Skeletal muscle cell (primary cell): ENCODE results near the gene ZNF787.

Source experiments
- DNase-seq: peaks from one replicate; pipeline ENCODE4 v3.0.0-alpha.2; 2010; ENCODE audit warnings: low read depth
- H3K4me3 ChIP-seq: 2 replicates; pipeline ENCODE4 v1.5.1; 2011; ENCODE audit warnings: low read depth, mild to moderate bottlenecking, control low read depth, low read length, moderate library complexity

ZNF787 gene

DNA sequence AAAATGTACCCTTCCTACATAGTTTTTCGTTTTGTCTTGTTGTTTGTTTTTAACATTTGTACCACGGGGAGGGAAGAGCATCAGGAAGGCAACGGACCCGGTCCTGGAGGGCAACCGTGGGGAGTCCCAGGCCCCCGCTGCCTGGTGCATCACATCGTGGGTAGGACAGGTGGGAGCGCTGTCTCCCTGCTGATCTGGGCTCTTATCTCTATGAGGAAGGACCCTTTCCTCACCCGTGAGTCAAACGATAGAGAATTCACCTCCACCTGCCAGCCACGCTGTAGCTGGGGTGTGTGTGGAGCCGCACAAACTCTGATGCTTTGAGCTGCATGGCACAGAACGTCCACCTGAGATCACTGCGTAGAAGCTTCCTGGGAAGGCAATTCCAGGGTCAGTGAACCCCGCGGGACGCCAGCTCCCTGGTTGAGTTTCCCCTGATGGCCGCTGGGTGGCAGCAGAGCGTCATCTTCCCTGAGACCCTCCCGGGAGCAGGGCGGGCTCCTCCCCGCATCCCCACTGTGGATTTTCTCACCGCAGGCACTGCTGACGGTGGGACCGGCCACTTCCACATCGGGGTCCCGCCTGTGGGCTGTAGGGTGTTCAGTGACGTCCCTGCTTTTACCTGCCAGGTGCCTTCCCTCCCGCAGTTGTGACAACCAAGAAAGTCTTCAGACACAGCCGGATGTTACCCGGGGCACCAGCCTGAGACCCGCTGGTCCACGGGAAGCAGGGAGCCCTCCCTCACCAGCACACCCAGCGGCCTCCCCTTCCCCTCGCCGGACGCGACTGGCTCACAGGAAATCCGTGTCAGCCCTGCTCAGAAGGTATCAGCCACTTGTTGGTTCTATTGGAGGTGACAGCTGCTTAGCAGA, 54.7 kb downstream of the ZNF787 start:
- H3K4me3 ChIP-seq = peak overlapping the region; percentile 34
- DNase-seq = no peak

DNA sequence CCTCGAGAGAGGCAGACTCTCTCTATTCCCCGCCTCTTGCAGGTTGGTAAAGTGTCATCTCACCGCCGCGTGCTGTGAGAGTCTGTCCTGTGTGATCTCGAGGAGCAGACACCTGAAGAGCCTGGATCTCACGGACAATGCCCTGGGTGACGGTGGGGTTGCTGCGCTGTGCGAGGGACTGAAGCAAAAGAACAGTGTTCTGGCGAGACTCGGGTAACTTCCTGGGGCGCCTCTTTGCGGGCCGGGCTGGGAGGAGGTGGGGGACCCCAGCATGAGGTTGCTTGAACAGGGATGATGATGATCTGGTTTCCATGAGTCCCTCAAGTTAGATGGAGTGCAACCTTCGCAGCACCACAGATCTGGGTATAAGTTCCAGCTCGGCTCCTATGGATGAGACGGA, 67.5 kb downstream of the ZNF787 start:
- DNase-seq = no peak
- H3K4me3 ChIP-seq = no peak overlapping the region
